Liver (tissue), 3 donors: ENCODE measurements around the gene WWC2.

Source experiments
- RAD21 ChIP-seq, 2 donors: IDR thresholded peaks; 2 replicates each; pipeline ENCODE4 v1.6.1; 2016; ENCODE audit warnings: antibody characterized with exemption in 2 of 2, mild to moderate bottlenecking in 2 of 2
- RXRA ChIP-seq, 2 donors: IDR thresholded peaks; 2 replicates each; pipeline ENCODE4 v1.6.1; 2017 to 2018; ENCODE audit warnings: antibody characterized with exemption in 2 of 2, mild to moderate bottlenecking in 1 of 2
- SP1 ChIP-seq: IDR thresholded peaks from 2 replicates; pipeline ENCODE4 v1.6.1; 2018; ENCODE audit warnings: antibody characterized with exemption, mild to moderate bottlenecking
- YY1 ChIP-seq: IDR thresholded peaks from 2 replicates; pipeline ENCODE4 v1.6.1; 2016; ENCODE audit warnings: antibody characterized with exemption, mild to moderate bottlenecking
- TF ChIP-seq, protein P1 (sequence below): fragments of 150-350 bp; IDR thresholded peaks from 2 replicates; pipeline ENCODE4 v1.5.1; 2017; ENCODE audit warnings: improper control_type of control experiment, low read depth, low read length; ENCODE audit not compliant: missing input control
- TF ChIP-seq, protein P2 (sequence below): IDR thresholded peaks from 2 replicates; pipeline ENCODE4 v1.6.1; 2016; ENCODE audit warnings: antibody characterized with exemption
- donor health status: healthy.
- donor health status: healthy.

DNA sequence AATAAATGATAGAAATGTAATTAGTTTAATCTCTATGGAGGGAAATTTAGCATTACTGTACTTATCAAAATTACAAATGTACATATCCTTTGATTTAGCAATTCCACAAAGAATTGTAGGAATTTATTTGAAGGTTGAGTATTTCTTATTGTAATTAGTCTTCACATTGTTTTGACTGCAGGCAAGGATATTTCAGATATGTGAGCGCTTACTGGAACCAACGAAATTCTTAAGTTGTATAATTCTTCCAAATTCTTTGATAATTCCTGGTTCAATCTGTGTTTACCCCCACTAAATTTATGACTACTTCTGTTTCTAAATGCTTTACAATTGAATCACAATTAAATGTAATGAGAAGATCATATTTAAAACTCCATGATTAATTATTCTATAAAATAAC lies 26.9 kb upstream of the WWC2 start:
- TF ChIP-seq, protein P1, sequence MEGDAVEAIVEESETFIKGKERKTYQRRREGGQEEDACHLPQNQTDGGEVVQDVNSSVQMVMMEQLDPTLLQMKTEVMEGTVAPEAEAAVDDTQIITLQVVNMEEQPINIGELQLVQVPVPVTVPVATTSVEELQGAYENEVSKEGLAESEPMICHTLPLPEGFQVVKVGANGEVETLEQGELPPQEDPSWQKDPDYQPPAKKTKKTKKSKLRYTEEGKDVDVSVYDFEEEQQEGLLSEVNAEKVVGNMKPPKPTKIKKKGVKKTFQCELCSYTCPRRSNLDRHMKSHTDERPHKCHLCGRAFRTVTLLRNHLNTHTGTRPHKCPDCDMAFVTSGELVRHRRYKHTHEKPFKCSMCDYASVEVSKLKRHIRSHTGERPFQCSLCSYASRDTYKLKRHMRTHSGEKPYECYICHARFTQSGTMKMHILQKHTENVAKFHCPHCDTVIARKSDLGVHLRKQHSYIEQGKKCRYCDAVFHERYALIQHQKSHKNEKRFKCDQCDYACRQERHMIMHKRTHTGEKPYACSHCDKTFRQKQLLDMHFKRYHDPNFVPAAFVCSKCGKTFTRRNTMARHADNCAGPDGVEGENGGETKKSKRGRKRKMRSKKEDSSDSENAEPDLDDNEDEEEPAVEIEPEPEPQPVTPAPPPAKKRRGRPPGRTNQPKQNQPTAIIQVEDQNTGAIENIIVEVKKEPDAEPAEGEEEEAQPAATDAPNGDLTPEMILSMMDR = no peak
- TF ChIP-seq SP1 (no peak), YY1 (no peak), RAD21 (IDR thresholded peaks at IDR 0.05) (no peak), RXRA (IDR thresholded peaks at IDR 0.05) (no peak)
- TF ChIP-seq, protein P2, sequence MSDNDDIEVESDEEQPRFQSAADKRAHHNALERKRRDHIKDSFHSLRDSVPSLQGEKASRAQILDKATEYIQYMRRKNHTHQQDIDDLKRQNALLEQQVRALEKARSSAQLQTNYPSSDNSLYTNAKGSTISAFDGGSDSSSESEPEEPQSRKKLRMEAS = no peak
